Left ventricle myocardium superior (tissue), 1 donor: Measurements from ENCODE around the gene NUTF2. TPM values are rescaled to one million over a fixed set of nuclear protein-coding genes. Genes with fewer than 3 reads are reported as not detected.
A peak's percentile ranks its signal among the peaks of the same experiment; 100 is the strongest.

Experiments
- ATAC-seq: fragments of 200-7000 bp; cut with Tn5 transposase; one replicate; pipeline ENCODE4 v1.9.1; 2020; ENCODE audit warnings: mild to moderate bottlenecking, moderate library complexity
- DNase-seq: peaks from one replicate; pipeline ENCODE4 v3.0.0-alpha.2; 2020
- intact Hi-C: fragments of 100-400 bp; cut with micrococcal nuclease; formaldehyde crosslinking; loops from one replicate; pipeline ENCODE4 v1.11.0; 2022
- total RNA-seq: library from RNA; stranded (reverse); fragmentation: NEBNext Ultra II Directional; extraction: Animal tissue kit (Norgen Biotek cat#: 25700); gene quantifications from one replicate; pipeline ENCODE4 v1.2.1, GENCODE V29; 2021
- donor health status: DM: no; HTN: yes; CAD: no; lungs with severe emphysema.

Gene NUTF2
- total RNA-seq, 1 donor from 2014 or later = 84.4 TPM

DNA sequence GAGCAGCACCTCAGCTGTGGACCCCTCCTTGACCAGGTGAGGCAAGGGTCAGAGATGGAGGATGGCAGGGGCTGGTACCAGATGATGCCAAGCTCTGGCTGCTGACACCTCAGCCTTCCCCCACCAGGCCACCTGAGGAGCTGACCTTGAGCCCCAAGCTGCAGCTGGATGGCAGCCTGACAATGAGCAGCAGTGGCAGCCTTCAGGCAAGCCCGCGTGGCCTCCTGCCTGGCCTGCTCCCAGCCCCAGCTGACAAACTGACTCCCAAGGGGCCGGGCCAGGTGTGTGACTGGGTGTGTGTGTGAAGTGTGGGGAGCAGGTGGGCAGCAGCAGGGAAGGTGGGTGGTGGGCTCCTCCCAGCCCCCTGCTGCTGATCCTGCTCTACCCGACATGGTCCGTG lies 33.2 kb downstream of the NUTF2 start:
- DNase-seq (no peak), ATAC-seq (no peak)
- intact Hi-C loops = no loop called here

DNA sequence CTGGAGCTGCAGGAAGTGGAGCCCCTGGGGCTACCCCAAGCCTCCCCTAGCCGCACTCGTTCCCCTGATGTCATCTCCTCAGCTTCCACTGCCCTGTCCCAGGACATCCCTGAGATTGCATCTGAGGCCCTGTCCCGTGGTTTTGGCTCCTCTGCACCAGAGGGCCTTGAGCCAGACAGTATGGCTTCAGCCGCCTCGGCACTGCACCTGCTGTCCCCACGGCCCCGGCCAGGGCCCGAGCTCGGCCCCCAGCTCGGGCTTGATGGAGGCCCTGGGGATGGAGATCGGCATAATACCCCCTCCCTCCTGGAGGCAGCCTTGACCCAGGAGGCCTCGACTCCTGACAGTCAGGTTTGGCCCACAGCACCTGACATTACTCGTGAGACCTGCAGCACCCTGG lies 33.9 kb downstream of the NUTF2 start:
- DNase-seq (no peak), ATAC-seq (no peak)
- intact Hi-C loops = no loop called here

DNA sequence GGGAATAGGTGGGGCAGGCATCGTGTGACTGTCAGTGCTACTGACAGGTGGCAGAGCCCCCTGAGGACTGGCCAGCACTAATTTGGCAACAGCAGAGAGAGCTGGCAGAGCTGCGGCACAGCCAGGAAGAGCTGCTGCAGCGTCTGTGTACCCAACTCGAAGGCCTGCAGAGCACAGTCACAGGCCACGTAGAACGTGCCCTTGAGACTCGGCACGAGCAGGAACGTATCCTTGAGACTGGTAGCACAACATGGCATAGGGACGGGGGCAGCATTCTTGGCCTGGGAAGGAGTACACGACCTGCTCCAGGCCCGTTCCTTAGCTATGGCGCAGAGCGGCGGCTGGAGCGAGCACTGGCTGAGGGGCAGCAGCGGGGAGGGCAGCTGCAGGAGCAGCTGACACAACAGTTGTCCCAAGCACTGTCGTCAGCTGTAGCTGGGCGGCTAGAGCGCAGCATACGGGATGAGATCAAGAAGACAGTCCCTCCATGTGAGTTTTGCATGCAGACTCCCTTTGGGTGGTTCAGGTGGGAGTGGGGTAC lies 35.0 kb downstream of the NUTF2 start:
- ATAC-seq = peak; percentile 66
- intact Hi-C loops = no loop called here
- DNase-seq = peak; percentile 79

DNA sequence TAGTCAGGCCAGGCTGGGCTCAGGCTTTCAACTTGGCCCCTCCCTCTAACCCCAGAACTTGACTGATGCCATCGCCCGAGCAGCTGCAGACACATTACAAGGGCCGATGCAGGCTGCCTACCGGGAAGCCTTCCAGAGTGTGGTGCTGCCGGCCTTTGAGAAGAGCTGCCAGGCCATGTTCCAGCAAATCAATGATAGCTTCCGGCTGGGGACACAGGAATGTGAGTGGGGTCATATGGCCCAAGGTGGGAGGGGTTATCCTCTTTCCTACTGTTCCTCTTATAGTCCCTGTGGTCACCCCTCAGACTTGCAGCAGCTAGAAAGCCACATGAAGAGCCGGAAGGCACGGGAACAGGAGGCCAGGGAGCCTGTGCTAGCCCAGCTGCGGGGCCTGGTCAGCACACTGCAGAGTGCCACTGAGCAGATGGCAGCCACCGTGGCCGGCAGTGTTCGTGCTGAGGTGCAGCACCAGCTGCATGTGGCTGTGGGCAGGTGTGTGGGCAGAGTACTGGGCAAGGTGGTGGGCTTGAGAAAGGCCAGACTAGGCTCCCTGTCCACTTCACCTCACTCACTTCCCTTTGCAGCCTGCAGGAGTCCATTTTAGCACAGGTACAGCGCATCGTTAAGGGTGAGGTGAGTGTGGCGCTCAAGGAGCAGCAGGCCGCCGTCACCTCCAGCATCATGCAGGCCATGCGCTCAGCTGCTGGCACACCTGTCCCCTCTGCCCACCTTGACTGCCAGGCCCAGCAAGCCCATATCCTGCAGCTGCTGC lies 35.8 kb downstream of the NUTF2 start:
- DNase-seq = peak; percentile 80
- peak; percentile 79 for ATAC-seq

DNA sequence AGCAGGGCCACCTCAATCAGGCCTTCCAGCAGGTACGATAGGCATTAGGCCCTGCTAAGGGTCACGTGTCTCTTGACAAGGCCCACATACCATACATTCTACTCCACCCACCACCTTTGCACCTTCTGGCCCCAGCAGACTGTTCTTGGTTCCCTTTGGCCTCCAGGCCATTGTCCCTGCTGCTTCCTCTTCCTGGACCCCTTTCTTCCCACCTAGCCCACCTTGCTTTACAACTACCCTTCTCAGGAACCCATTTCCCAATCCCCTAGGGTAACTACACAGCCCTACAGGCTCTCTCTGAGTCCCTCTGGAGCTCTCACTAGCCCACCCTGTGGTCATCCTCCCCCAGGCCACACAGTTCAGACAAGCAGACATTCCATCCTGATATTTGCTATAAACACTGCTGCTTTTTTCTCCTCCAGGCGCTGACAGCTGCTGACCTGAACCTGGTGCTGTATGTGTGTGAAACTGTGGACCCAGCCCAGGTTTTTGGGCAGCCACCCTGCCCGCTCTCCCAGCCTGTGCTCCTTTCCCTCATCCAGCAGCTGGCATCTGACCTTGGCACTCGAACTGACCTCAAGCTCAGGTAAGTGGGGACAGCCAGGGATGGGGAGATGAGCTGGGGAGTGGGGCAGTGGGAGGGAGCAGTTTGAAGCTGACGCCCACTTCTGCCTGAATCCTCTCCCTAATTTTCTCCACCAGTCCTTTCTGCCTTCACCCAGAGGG lies 36.6 kb downstream of the NUTF2 start:
- no peak for DNase-seq
- intact Hi-C loops = no loop called here
- ATAC-seq = no peak

More for the DNA sequence above, 35.8 kb downstream of the NUTF2 start:
- intact Hi-C loops = no loop called here

DNA sequence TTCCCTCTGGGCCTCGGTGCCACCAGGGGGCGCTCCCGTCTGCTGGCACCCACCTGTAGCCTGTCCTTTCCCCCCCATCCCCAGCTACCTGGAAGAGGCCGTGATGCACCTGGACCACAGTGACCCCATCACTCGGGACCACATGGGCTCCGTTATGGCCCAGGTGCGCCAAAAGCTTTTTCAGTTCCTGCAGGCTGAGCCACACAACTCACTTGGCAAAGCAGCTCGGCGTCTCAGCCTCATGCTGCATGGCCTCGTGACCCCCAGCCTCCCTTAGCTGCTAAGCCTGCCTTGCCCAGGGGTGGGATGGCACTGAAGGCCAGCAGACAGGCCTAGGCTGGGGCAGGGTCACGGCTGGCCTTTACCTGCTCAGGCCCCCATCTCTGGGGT lies 37.1 kb downstream of the NUTF2 start:
- intact Hi-C loops = no loop called here
- DNase-seq = peak; percentile 79

DNA sequence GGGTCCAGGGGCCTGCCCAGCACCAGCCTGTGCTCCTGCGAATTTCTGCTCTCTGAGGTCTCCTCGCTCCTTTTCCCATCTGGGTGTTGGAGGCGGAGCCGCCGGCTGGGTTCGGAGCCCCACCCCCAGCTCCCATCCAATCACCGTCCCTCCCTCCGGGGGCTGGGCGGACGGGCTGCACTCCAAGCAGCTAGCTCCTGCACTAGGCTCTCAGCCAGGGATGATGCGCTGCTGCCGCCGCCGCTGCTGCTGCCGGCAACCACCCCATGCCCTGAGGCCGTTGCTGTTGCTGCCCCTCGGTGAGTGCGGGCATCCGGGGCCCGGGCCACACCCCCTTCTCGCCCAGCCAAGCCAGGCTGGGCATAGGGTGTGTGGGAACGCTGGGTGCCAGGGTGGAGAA lies 38.0 kb downstream of the NUTF2 start, which contains the start of gene NRN1L:
NRN1L (plus strand) TSS at position 202 of the 400 bp plus-strand sequence; CDS start at position 221, 19 bp downstream.
- ATAC-seq (peak; percentile 74), DNase-seq (peak; percentile 94)
- intact Hi-C loops = no loop called here

More for the DNA sequence above, 37.1 kb downstream of the NUTF2 start:
- peak; percentile 26 for ATAC-seq

DNA sequence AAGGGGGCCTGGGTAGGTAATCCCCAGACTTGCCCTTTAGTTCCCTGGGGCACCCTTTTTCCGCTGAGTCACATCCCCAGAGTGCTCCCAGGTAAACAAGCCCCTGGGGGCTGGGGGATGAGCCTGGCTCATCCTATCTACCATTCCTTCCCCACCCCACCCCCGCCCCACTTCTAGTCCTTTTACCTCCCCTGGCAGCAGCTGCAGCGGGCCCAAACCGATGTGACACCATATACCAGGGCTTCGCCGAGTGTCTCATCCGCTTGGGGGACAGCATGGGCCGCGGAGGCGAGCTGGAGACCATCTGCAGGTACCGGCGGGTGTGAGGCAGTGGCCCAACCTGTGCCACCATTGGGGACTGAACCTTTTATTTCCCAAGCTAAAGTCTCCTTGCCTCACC lies 38.8 kb downstream of the NUTF2 start:
- no peak for ATAC-seq
- intact Hi-C loops = no loop called here

DNA sequence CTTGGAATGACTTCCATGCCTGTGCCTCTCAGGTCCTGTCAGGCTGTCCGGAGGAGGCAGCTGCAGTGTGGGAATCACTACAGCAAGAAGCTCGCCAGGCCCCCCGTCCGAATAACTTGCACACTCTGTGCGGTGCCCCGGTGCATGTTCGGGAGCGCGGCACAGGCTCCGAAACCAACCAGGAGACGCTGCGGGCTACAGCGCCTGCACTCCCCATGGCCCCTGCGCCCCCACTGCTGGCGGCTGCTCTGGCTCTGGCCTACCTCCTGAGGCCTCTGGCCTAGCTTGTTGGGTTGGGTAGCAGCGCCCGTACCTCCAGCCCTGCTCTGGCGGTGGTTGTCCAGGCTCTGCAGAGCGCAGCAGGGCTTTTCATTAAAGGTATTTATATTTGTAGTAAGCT lies 39.2 kb downstream of the NUTF2 start:
- no peak for ATAC-seq
- no peak for DNase-seq
- intact Hi-C loops = no loop called here

More for the DNA sequence above, 38.8 kb downstream of the NUTF2 start:
- no peak for DNase-seq

DNA sequence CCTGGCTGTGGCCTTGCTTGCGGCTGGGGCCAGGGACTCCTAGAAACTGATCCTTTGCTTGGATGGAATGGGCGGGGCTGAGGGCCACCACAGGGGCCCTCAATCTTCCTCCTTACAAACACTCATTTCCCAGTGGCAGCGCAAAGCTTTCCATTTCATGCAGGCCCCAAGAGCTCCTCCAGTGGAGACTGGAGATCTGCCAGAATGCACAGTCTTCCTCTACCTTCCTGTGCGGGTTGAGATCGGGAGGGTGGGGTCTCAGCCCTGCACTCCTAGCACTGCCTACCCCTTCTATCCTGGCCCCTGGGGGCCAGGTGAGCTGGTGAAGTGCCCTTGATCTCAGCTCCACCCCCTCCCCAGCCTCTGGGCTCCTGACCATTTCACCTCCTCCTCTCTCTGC lies 39.7 kb downstream of the NUTF2 start:
- intact Hi-C loops = no loop called here
- no peak for DNase-seq

DNA sequence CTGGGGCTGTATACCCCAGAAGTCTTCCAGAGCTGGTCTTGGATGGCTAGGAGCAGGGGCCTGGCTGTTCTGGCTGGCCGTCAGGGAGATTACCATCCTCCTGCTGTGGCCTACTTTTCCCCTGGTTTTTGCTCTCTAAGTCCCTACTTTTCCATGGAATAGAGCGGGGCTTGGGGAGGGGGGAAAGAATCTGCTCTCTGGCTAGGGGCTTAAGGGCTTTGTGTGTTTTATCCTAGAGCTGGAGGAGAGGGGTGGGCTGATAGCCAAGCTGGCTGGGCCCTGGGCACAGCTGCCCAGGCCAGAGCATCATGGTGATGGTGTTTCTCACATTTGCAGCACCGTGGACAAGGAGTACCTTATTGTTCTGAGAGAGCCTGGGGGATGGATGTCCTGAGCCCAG lies 41.6 kb downstream of the NUTF2 start:
- intact Hi-C loops = no loop called here
- ATAC-seq = no peak
- DNase-seq = no peak

More for the DNA sequence above, 39.7 kb downstream of the NUTF2 start:
- ATAC-seq = no peak

DNA sequence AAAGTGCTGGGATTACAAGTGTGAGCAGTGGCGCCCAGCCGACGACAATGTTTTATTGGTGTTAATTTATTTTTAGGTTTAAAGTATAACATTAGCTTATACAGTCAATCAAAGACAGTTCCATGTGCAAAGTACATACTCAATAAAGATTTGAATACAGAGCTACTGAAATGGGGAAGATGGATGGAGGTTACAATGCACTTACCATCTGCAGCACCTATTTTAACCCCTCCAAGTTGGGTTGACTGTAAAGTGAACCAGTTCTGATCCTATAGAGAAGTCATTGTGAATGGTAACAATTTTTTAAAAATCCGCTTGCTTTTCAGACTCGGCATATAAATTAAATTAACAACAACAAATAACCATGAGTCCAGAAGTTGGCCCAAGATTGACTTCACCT lies 45.6 kb downstream of the NUTF2 start:
- ATAC-seq (no peak), DNase-seq (no peak)
- intact Hi-C loops = no loop called here

DNA sequence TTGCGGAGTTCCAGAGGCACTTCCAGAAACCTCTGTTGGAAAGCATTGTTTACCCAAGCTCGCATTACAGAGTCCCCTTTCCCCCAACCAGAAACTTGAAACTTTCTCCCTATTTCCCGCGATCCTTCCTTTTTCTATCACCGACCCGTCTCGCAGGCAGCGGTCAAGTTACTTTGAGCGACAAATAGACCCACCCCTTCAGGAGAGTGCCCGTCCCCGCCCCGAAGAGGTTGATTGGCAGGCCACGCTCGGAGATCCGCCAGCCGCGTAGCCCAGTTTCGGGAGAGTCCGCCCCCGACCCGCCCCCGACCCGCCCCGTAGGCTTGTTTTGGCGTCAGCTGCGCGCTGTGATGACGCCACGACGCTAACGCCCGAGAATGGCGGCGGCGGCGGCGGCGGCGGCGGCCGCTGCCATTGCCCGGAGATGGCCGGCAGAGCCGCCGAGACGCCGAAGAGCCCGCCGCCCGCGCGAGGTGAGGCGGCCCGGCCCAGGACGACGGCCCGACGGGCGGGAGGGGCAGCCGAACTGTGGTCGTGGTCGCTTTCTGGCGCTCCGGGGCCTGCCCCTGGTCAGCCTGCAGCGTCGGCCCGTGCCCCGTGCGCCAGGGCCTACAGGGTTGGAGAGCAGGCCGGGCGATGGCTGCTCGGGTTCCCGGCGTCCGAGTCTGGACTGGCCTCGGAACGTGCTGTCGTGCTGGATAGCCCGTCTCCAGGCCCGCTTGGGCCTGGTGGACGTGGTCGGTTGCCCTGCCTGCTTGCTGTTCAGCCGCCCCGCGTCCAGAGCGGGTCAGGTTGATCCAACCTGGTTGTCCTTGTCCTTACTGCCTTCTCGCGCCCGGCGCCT lies 46.4 kb downstream of the NUTF2 start, which contains the start of gene PSKH1:
PSKH1 (plus strand) TSS at position 356 of the 844 bp plus-strand sequence. CDS start 15,496 bp downstream, outside the sequence.
- ATAC-seq (peak; percentile 98), DNase-seq (peak; percentile 98)
- intact Hi-C loops = no loop called here

DNA sequence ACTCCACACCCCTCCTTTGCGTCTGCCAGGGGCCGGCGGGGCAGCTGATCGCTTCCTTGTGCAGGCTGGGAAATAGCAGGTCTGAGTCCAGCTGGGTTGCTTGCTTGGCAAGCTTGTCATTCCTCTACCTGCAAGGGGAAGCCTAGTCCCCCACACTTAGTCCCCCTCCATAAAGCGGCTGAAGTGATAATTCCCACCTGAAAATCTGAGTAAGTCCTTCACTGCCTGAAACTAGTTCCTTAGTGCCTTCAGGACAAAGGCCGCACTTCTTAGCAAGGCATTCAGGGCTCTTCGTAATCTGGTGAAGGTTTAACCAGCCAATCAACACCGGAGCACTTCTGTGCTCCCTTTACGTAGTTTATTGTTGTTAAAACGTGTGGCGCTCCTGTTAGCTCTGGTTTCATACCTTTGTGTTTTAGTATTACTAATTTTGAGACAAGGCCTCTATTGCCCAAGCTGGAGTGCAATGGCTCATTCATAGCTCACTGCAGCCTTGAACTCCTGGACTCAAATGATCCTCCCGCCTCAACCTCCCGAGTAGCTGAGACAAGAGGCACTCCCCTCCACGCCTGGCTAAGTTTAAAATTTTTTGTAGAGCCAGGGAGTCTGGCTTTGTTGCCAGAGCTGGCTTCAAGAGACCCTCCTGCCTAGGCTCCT lies 47.1 kb downstream of the NUTF2 start:
- intact Hi-C loops = no loop called here
- DNase-seq = no peak
- ATAC-seq = no peak

DNA sequence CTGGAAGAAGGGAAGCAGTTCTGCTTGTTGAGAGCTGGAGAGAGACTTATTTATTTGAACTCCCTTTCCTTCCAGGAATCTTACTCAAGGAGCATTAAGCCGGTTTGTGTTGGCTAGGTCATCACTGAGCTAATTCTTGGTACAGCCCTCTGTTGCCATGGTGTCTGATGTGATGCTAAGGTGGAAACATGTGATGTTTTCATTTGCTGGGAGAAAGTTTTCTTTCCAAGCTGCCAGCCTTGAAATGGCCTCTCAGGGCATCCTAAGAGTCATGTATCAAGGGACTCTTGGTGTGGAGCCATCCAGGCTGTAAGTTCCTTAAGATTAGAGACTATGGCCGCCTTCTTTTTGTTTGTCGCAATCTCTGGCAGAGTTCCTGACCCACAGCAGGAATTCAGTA lies 50.5 kb downstream of the NUTF2 start:
- intact Hi-C loops = no loop called here
- DNase-seq (no peak), ATAC-seq (no peak)

DNA sequence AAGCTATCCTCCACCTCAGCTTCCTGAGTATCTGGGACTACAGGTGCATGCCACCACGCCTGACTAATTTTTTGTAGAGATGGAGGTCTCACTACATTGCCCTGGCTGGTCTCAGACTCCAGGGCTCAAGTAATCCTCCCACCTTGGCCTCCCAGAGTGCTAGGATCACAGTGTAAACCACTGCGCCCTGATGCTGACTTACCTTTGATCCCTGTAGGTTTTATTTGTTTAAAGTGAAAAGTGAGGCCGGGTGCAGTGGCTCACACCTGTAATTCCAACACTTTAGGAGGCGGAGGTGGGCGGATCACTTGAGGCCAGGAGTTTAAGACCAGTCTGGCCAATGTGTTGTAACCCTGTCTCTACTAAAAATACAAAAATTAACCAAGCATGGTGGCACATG lies 55.0 kb downstream of the NUTF2 start:
- ATAC-seq (no peak), DNase-seq (no peak)
- intact Hi-C loops = no loop called here

DNA sequence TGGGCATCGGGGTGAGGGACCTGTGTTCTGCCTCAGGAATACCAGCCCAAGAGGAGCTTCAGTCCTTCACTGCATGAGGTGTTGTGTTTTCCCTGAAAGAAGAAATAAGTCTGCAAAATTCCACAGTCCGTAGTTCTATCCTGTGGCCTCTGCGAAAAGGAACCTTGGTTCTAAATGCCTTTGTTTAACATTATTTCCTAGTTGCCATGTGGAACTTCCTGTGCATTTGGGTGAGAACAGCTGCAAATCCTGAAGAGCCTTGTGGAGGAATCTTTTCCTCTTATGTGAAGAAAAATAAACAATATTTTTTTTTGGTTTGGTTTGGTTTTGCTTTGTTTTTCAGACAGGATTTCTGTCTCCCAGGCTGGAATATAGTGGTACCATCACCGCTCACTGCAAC lies 56.1 kb downstream of the NUTF2 start:
- DNase-seq (no peak), ATAC-seq (no peak)
- intact Hi-C loops = no loop called here

DNA sequence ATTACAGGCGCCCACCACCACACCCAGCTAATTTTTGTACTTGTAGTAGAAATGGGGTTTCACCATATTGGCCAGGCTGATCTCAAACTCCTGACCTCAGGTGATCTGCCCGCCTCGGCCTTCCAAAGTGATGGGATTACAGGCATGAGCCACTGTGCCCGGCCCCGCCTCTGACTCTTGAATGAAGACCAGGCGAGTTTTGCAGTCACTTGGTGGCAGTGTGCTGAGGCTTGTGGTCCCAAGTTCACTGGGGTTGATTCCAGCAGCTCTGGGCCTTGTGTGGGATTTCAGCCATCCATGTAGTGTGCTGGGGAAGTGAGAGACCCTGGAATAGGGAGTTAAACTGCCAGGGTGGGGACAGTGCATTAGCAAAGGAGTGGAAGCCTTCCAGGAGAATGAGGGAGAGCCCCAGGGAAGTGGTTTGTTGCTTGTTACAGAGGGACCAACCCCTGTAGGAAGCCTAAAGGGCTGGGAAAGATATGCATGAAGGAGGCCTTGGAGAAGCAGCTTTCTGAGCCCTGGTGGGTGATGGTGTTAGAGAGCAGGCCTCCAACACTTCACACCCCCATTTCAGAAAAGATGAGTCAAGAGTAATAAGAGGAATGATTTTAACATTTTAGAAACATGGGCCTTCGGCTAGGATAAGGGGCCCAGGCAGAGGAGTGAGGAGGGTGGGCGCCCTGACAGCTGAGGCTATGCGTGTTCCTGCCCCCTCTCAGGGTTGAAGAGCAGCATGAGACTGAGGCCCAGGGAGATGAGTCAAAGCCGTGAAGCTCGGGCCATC lies 60.9 kb downstream of the NUTF2 start:
- DNase-seq = no peak
- ATAC-seq = no peak
- intact Hi-C loops = no loop called here
